ENCODE results near the gene RIT2. TPM values are rescaled to one million over a fixed set of nuclear protein-coding genes. Genes with fewer than 3 reads are reported as not detected.

Gene RIT2
- total and polyA plus RNA-seq, 7 donors: not detected

GRCh38 chr18:43034683-43035500, 80.6 kb downstream of the RIT2 start:
- Histone ChIP-seq H3K27me3 (ENCODE audit: insufficient read depth in 3 of 3, low read length in 2 of 3) (no peaks in the 10 kb centered on the region), H3K9me3 (no peaks in the 10 kb centered on the region), H3K36me3 (ENCODE audit: insufficient read depth in 1 of 2, low read depth in 1 of 2) (no peaks in the 10 kb centered on the region), H3K27ac (no peak overlapping the region), H3K4me1 (no peaks in the 10 kb centered on the region), H3K4me3 (no peak overlapping the region)
- 62 to 70% (median 67%) methylated on average over 2 of the region's 2 CpGs for WGBS, 3 donors
- intact Hi-C loops (cut with DNase I): no loop called here
- no peak for TF ChIP-seq CTCF (IDR thresholded peaks at IDR 0.05)
- DNase-seq: no peak
- no peak for ATAC-seq

DNA sequence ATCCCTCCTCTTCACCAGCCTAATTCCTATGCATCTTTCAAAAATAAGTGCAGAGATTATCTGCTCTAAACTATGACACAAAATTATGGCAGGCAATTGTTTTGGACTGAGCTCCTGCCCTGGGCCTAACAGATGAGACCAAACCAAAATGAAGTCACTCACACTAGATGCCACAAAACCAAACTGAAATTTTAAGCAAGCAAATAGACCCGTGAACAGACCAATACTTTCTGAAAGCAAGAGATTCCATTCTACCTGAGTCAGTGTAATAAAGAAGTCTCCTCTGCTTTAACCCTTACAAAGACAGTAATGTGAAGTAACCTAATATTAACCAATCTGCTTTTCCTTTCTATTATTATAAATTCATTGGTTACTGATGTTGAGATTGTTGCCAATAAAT, 84.3 kb downstream of the RIT2 start:
- intact Hi-C loops (cut with DNase I): no loop called here
- no peak for ATAC-seq
- no peak for TF ChIP-seq CTCF (IDR thresholded peaks at IDR 0.05)
- WGBS, 3 donors: 40 to 65% (median 48%) methylated on average over 1 of the region's 1 CpG
- no peaks in the 10 kb centered on the region for H3K27me3 ChIP-seq (ENCODE audit: insufficient read depth in 3 of 3, low read length in 2 of 3)
- no peaks in the 10 kb centered on the region for H3K36me3 ChIP-seq (ENCODE audit: insufficient read depth in 1 of 2, low read depth in 1 of 2)
- H3K4me3 ChIP-seq: no peak overlapping the region
- no peaks in the 10 kb centered on the region for H3K4me1 ChIP-seq
- no peak for DNase-seq
- no peaks in the 10 kb centered on the region for H3K9me3 ChIP-seq
- H3K27ac ChIP-seq: no peak overlapping the region

- intact Hi-C loops (cut with DNase I): no loop called here
- Histone ChIP-seq H3K27me3 (ENCODE audit: insufficient read depth in 3 of 3, low read length in 2 of 3) (no peaks in the 10 kb centered on the region), H3K9me3 (no peaks in the 10 kb centered on the region), H3K4me3 (no peak overlapping the region), H3K36me3 (ENCODE audit: insufficient read depth in 1 of 2, low read depth in 1 of 2) (no peaks in the 10 kb centered on the region), H3K27ac (no peak overlapping the region), H3K4me1 (no peaks in the 10 kb centered on the region)
- no peak for DNase-seq
- TF ChIP-seq CTCF (IDR thresholded peaks at IDR 0.05): no peak
- ATAC-seq: no peak
Observed at GRCh38 chr18:43029414-43029813, 86.1 kb downstream of the RIT2 start.

GRCh38 chr18:43022874-43023273, 92.6 kb downstream of the RIT2 start:
- Histone ChIP-seq H3K36me3 (ENCODE audit: insufficient read depth in 1 of 2, low read depth in 1 of 2) (no peaks in the 10 kb centered on the region), H3K27me3 (ENCODE audit: insufficient read depth in 3 of 3, low read length in 2 of 3) (no peaks in the 10 kb centered on the region), H3K9me3 (no peaks in the 10 kb centered on the region), H3K27ac (no peak overlapping the region), H3K4me3 (no peak overlapping the region), H3K4me1 (no peaks in the 10 kb centered on the region)
- ATAC-seq: no peak
- TF ChIP-seq CTCF (IDR thresholded peaks at IDR 0.05): no peak
- no peak for DNase-seq
- intact Hi-C loops (cut with DNase I): no loop called here
- 43 to 49% (median 45%) methylated on average over 3 of the region's 3 CpGs for WGBS, 3 donors

DNA sequence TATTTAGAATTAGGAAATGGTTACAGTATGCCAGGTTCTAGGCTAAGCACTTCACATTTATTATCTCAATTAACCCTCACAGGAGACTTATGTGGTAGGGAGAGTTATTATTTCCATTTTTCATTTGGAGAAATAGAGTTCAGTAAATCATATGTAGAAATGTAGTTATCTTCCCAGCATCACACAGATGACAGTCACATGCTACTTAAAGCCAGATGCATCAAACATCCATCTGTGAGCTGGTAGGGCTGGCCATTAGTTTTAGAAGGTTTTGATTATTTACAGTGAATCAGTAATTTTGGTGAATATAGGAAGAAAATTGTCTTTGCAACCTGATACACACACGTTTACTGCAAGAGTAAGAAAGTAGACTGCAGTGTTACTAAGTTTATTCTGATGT, 97.9 kb downstream of the RIT2 start:
- no peaks in the 10 kb centered on the region for H3K27me3 ChIP-seq (ENCODE audit: insufficient read depth in 3 of 3, low read length in 2 of 3)
- no peak for DNase-seq
- no peak overlapping the region for H3K27ac ChIP-seq
- WGBS, 3 donors: 43 to 58% (median 50%) methylated on average over 1 of the region's 1 CpG
- no peaks in the 10 kb centered on the region for H3K9me3 ChIP-seq
- H3K36me3 ChIP-seq (ENCODE audit: insufficient read depth in 1 of 2, low read depth in 1 of 2): no peaks in the 10 kb centered on the region
- H3K4me3 ChIP-seq: no peak overlapping the region
- ATAC-seq: no peak
- intact Hi-C loops (cut with DNase I): no loop called here
- no peaks in the 10 kb centered on the region for H3K4me1 ChIP-seq
- no peak for TF ChIP-seq CTCF (IDR thresholded peaks at IDR 0.05)

All from psoas muscle (tissue), 8 donors.